Spleen (tissue), 7 donors: Measurements from ENCODE around the gene ARHGEF28.

Experiments
- CTCF ChIP-seq, 11 experiments: fragments of 200-600 bp in 7 of 11; fragments of 450-650 bp in 4 of 11; sonication (generic) in 4 of 11; IDR thresholded peaks in 8 of 11; conservative IDR thresholded peaks in 3 of 11; 1 replicate in 7 of 11; 2 replicates in 4 of 11; pipeline versions ENCODE4 v1.4.0 to v1.8.0; 2016 to 2021; ENCODE audit warnings: antibody characterized with exemption in 11 of 11, inconsistent platforms in 4 of 11, mild to moderate bottlenecking in 1 of 11
- POLR2AphosphoS5 ChIP-seq, 3 donors: sonication (generic); formaldehyde crosslinking; IDR thresholded peaks; one replicate each; pipeline ENCODE4 v1.5.1; 2017; ENCODE audit warnings: antibody characterized with exemption in 3 of 3
- donor health status: DM: no; HTN: no; CAD: no; lungs with moderate emphysema.
- donor health status: DM: no; HTN: no; CAD: no.
- donor health status: DM: no; HTN: no; CAD: no.

GRCh38 chr5:73705364-73705763 is 79.4 kb downstream of the ARHGEF28 start:
- TF ChIP-seq CTCF (IDR thresholded peaks at IDR 0.05 in 8 of 11, conservative IDR thresholded peaks at IDR 0.05 in 3 of 11) (no peak), POLR2AphosphoS5 (IDR thresholded peaks at IDR 0.05) (no peak)
